Stimulated activated CD8-positive, alpha-beta memory T cell treated with anti-CD3 and anti-CD28 coated beads, Interleukin-15, amount 100 ng/mL, for 4 hours (primary cell): Measurements from ENCODE around the gene CIB4.

Experiments
- DNase-seq, 2 donors: peaks; one replicate each; pipeline ENCODE4 v3.0.0-alpha.2; 2020; ENCODE audit warnings: low read depth in 2 of 2

Gene CIB4

DNA sequence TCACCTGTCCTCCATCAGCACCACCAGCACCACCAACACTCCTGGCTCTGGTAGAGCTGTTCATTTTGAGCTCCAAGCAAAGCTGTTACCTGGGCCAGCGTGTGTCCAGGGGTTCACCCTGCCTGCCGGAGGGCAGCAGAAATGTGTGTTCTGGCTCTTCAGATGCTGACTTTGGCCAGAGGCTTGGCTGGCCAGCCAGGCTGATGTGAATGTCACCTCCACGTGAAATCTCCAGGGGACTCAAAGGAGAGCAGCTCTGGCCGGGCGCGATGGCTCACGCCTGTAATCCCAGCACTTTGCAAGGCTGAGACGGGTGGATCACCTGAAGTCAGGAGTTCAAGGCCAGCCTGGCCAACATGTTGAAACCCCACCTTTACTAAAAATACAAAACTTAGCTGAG lies 33.5 kb downstream of the CIB4 start:
- no peak for DNase-seq

DNA sequence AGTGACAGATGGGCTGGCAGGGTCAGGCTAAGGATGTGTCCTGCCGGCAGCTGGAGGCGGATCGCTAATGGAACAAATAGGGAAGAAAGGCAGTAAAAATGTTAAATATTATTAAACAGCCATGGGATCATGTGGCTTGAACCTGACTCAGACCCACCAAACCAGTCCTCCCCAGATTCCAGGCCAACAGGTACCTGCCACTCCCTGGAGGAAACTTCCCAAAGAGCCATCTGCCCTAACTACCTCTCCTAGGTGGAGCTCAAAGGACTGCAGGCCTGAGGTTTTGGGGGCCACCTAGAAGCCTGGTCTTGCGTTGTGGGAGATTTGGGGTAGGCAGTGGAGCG lies 34.3 kb downstream of the CIB4 start:
- no peak for DNase-seq

DNA sequence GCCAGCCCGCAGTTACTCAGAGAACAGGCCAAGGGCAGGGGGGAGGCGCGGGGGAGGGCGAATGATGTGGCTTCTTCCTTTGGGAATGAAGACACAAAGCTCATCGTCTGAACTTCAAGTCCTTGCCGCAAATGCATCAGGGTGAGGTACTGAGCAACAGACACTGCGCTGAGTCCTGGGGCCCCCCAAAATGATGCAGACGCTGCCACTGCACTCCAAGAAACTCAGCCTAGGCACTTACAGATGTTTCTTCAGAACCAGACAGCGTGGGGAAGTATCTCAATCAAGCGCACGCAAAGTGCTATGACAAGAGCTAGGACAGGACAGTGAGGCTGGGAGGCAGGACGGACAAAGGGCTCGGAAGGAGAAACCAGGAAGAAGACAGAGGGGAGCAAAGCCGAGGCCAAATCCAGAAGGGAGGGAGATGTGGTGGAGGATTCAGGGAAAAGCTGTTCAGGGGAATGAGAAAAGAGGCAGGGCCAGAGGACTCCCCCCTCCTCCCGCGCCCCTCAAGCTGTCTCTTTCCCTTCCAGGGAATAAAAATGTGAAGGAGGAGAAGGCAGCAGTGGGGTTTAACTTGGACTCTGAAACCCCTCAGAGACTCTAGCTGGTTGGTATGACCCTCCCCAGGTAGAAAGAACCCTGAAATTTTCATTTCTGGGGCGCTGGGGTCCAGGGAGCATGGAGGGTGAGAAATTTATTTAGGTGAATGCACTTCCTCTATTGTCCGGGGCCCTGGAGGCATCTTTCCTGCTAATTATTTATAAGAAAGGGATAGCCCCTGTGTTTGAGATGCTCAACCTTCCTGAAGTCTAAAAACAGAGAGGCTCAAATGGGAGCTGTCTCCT lies 34.9 kb downstream of the CIB4 start:
- no peak for DNase-seq

DNA sequence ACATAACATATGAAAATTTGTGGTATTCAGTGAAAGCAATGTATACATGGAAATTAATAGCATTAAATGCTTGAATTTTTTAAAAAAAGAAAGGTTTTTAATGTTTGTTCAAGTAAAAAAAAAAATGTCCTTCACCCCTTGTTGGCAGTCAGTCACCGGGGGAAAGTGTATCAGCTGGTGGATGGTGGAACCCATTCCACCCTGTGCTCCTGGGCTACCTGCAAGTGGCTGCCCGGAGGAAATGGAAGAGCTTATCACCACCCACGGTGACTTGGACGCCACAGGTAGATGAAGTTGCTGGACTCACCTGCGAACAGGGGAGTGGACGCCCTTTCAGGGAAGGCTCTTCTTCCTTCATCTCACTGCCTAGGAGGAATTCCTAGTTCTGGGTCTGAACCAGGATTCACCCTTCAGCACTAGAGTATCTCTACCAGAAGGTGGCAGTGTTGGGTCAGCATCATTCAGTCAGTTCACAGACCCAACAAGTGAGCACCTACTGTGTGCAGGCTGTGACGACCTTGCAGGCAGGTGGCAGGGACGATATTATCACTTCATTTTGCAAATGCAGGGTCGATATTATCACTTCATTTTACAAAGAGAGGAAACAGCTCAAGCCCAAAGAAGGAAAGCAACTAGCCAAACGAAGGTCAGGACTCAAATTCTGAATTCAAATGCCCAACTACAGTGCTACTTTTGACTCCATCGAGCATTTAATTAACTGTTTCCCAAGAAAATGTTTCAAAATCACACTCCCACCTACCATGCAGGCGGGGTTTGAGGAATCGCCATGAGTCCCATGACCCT lies 35.8 kb downstream of the CIB4 start:
- no peak for DNase-seq

DNA sequence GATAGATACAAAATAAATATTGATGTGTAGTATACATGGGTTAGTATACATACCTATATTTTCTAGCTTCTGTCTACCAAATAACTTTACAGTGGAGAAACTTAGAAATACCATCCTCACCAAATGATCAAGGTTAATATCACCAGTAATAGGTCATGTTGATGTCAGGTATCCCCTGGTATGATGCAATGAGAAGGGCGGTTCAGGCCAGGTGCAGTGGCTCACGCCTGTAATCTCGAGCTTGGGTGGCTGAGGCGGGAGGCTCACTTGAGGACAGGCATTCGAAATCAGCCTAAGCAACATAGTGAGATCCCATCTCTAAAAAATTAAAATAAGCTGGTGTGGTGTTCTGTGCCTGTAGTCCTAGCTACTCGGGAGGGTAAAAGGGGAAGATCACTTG lies 38.6 kb downstream of the CIB4 start:
- no peak for DNase-seq

DNA sequence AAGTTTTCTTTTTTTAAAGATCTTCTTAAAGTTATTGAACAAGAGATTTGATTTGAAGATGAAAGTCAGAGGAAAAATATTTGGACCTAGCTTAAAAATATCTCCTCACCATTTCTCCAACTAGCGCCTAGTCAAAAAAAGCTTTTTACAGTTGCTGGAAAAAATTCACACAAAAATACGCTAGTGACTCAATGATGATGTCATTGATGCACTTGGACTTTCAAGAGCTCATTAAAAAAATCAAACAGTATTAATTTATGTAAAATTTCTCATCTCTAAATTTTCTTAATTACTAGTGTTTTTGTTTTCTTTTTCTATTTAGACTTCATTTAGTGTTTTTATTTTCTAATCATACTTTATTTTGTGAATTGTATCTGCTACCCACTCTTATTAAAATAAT lies 41.8 kb downstream of the CIB4 start:
- no peak for DNase-seq

DNA sequence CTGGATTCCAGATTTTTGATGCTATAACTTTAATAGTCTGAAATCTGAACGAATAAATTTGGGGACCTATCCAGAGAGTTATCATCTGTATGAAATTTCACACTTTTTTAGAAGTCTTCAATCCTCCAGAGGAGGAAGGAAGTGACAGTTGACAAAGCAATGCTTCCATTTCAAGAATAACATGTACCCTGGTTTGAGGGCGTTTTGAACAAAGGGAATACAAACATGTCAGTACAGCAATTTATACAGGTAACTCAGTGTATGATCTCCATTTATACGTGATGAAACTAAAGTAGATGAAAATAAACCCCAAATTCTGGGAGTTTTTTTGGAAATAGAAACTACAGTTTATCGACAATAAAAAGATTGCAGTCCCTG lies 42.2 kb downstream of the CIB4 start:
- no peak for DNase-seq

DNA sequence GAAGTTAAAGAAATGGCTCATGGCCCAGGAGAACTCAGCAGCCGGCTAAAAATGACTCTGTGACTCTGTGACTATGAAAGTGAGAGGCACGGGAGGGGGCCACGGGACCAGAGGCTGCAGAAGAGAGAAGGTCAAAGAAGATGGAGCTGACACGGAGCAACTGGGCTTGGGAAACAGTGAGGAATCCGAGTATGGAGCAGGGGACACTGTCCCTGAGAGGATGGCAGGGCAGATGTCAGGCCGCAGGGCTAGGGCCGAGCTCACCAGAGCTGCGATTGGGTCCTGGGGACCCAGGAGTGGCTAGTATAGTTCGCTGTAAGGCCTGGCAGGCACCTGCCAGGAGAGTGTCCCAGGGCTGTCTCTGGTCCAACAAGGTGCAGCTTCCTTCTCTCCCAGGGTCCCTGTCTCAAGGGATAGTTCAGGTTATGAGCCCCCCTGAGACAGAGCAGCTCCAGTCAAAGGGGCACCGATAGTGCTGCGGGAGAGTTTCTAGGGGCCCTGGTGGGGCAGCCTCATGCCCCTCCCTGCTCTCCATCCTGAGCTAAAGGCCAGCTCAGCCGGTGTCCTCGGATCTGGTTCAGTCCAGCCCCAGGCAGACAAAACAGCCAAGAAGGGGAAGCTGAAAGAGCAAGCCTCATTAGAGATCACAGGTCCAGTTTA lies 42.7 kb downstream of the CIB4 start:
- no peak for DNase-seq

DNA sequence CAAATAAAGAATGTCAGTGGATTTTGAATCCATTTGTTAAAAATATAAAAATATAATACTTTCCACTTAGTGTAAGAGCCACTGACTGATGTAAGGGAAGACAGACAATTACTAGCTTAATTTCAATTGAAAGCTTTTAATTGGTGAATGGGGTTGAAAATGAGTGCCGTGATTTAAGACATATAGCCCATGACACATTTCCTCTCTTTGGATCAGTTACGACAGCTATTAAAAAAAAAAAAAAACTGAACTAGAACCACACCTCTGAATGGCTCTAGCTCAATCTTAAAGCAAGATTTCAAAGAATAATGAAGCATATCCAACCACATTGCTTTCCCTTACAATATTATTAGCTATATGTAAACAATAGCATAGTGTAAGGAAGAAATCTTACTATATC lies 44.0 kb downstream of the CIB4 start:
- DNase-seq: no peak

DNA sequence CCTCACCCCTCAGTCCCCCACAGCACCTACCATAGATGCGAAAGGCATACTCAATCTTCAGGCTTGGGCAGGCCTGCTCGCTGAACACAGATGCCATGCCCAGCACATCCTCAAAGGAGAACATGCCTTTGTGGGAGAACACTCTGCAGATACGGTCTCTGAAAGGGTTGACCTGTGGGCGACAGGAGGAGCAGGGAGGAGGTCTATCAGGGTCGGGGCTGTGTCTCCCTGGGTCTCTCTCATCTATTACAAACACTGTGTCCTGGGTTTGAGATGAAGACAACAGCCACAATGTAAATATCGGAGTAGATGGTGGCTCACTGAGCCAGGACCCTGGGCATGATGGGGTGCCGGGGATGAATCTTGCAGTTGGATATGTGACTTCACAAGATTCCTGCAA lies 46.0 kb downstream of the CIB4 start:
- DNase-seq: no peak

DNA sequence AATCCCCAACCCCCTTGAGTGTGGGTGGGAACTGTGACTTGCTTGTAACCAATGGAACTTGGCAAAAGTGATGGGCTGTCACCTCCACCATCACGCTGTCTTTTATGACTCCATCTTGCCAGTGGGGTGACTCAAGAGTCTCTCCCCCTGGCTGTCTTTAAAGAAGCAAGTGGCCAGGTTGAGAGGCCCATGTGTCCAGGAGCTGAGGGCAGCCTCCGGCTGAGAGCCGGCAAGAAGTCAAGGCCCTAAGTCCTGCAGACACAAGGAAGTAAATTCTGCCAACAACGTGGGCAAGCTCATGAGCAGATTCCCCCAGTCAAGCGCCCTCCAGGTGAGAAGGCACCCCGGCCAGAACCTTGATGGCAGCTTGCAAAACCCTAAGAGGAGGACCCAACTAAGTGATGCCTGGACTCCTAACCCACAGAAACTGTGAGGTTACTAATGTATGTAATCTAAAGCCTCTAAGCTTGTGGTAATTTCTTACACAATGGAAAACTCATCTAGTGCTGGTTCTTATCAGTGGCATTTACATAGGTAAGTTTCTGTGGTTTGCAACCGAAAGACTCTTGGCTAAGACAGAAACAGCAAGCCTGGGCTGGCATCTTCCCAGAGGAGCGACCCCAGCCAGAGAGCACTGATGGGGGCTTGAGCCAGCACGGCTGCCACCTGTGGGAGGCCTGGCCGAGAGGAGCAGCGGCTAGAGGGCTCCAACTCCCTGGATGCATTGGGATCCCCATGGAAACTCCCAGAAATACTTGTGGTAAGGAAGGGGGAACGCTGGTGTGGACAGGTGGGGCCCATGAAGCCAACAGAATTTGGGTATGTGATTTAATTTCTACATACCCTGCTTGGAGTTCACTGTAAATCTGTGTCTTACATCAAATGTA lies 49.3 kb downstream of the CIB4 start:
- no peak for DNase-seq

DNA sequence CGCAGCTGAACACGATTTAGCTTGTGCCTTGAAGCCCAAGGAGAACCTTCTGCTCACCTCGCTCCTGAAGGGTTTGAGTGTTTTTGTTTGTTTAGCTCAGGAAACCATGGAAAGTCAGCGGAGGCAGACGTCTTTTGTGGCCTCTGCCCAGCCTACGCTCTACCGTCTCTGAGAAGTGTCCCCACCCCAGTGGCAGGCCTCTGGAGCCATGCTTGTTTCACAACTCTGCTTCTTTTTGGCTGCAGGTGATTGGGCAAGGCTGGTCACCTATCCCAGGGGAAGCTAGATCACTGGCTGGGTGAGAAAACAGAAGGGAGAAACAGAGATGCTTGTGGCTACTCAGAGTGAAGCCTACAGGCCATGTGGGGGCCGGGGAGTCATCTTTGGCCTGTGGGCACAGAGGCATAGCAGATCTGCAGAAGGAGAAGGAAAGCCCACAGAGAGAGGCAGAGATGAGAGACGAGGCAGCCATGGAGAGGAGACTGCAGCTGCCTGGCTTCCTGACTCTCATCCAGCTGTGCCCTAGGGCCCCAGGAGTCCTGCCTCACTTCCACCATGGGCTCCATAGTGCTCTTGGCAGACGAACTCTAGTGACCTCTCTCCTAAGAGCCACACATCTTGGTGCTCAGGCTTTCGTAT lies 50.1 kb downstream of the CIB4 start:
- no peak for DNase-seq

DNA sequence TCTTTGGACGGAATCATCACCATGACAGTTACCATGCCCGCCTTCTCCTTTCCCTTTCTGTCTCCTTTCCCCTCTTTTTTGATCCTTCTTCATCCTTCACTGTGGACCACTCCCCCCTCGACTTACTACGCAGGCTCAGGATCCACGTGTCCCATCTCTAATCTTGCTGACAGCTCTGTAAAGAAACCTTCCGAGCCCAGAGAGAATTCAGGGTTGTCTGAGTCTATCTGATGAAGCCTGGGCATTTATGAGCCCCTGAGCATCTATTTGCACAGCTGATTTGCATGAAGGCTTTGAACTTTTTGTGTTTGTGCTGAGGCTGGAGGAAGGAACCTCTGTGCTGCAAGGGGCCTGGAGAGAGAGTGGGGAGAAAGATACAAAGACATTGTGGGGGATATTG lies 50.7 kb downstream of the CIB4 start:
- no peak for DNase-seq

DNA sequence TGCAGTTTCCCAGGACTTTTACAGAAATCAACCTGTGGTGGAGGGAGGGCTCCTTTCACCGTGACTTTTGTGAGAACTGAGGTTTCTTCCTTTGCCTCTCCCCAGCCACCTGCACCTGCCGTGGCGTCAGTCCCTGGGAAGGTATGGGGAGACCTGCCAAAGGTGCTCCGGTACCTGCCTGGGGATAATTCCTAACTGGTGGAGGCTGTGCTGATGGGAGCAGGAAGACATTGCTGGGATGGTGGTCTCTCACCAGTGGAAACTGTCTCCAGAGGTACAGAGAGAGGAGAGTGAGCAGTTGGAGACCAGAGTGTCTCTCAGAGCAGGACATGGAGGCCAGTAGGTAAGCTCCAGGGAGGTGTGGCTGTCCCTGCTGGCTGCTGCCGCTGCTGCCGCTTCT lies 52.6 kb downstream of the CIB4 start:
- DNase-seq: no peak

DNA sequence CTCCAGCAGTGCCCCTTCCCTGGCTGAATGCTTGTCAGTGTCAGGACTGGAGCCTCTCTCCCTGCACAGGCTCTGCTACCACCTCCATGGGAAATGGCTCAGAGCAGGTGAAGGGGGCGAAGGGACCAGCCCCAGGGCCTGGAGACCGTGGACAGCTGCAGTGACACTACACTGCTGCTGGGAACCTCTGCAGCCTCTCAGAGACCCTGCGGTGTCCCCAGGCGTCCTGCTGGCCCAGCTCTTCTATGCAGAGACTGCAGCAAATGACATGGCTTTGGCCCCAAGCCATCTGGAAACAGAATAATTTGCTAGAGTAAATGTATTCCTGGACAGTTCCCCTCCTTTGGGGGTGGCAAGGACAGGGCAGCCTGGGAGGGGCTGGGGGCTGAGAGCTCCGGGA lies 53.2 kb downstream of the CIB4 start:
- no peak for DNase-seq

DNA sequence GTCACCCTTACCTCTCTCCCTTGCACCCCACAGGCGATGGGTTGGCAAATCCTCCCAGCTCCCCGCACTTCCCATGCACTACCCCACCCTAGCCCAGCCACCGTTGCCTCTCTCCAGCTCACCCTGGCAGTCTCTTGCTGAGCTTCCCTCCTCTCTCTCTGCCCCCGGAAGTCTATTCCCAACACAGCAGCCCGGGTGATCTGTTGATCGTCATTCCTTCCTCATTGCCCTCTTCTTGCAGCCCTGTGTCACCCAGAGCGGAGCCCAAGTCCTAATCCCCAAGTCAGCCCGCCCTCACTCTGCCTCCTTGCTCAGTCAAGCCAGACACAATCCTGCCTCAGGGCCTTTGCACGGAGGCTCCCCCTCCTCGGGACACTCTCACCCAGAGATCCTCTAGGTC lies 55.2 kb downstream of the CIB4 start:
- DNase-seq: no peak

DNA sequence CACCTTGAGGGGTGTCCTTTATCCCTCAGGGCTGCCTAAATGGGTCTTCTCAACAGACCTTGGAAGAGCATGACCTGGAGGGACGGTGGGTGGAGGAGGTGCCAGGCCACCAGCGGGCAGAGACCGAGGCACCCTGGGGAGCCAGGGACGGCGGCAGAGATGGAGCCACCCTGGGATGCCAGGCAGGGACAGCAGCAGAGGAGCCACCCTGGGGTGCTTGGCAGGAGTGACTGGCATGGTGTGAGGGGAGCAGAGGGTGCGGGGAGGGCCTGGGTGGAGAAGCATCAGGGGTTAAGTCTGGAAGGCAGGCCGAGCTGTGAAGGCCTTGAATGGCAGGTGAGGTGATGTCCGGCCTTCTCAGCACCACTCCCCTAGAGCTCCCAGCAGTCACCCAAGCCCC lies 56.1 kb downstream of the CIB4 start:
- DNase-seq: no peak

DNA sequence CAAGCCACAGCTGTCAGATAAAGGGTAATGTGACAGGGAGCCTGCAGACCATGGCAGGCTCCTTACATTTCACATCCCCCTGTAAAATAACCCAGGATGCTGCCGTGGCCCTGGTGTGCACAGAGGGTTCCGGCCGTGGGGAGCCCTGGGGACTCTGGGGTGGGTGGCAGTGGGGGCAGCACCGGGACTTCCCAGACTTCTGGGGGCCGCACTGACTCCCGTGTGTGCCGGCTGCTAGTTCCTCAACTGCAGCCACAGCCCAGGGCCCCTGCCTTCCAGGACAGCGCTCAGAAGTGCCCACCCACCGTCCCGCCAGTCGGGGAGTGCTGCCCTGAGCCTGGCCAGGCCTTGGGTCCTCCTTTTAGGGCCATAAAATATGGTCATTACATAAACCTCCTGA lies 56.5 kb downstream of the CIB4 start:
- DNase-seq: no peak

DNA sequence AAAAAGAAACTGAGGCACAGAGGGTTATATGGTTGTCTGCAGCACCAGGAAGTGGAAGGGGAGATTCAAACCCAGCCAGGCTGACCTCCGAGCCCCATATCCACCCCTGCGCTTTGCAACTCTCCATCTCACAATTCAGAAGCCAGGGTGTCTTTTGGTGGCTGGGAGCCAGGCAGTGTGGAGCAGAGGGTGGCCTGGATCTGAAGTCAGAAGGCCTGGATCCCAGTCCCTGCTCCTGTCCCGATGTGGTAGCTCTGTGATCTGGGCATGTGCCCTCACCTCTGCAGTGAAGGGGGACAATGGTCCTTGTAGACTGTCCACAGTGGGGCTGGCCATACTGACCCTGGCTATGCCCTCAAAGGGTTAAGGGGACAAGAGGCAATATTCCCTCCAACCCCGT lies 57.0 kb downstream of the CIB4 start:
- no peak for DNase-seq

DNA sequence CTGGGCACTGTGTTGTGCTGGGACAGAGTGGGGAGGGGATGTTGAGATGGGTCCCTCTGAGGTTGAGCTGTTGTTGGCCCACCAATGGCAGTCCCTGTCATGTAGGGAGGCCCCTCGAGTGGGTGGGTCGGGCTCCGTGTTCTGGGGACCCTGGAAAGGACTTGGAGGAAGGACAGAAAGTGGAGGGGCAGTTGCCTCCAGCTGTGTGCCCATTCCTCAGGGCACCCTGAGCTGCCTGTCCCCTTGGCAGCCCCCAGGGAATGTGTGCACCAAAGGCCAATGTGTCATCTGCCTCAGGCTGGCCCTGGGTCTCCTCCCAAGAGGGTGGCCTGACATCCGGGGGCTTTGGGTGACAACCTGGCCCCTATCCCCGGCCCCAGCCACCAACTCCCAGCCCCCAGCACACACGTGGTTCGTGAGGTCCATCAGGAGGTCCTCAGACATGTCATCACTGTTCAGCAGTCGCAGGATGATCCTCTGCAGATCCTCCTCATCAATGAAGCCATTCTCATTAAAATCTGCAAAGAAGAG lies 57.7 kb downstream of the CIB4 start:
- DNase-seq: no peak

DNA sequence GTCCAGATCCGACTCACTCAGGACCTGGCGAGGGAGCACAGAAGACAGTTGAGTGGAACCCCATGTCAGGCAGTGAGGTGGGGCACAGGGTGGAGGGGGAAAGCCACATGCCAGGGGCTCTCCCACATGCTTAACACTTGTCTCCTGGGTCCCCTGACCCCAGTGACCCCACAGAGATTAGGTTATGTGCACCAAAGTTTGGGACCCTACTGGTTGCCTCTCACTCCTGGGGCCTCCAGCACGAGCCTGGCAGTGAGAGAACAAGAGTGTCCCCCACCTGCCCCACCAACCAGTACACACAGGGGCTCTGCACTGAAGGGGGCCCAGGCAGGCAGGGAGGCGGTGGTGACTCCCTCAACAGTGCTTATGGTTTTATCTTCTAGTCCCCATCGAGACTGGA lies 58.3 kb downstream of the CIB4 start:
- DNase-seq: no peak
